ENCODE results near the gene DIS3L2.

The DIS3L2 gene

GRCh38 chr2:232139171-232139594 lies 177.7 kb downstream of the DIS3L2 start:
- TF ChIP-seq, protein P1, sequence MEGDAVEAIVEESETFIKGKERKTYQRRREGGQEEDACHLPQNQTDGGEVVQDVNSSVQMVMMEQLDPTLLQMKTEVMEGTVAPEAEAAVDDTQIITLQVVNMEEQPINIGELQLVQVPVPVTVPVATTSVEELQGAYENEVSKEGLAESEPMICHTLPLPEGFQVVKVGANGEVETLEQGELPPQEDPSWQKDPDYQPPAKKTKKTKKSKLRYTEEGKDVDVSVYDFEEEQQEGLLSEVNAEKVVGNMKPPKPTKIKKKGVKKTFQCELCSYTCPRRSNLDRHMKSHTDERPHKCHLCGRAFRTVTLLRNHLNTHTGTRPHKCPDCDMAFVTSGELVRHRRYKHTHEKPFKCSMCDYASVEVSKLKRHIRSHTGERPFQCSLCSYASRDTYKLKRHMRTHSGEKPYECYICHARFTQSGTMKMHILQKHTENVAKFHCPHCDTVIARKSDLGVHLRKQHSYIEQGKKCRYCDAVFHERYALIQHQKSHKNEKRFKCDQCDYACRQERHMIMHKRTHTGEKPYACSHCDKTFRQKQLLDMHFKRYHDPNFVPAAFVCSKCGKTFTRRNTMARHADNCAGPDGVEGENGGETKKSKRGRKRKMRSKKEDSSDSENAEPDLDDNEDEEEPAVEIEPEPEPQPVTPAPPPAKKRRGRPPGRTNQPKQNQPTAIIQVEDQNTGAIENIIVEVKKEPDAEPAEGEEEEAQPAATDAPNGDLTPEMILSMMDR (IDR thresholded peaks at IDR 0.05), result no peak

DNA sequence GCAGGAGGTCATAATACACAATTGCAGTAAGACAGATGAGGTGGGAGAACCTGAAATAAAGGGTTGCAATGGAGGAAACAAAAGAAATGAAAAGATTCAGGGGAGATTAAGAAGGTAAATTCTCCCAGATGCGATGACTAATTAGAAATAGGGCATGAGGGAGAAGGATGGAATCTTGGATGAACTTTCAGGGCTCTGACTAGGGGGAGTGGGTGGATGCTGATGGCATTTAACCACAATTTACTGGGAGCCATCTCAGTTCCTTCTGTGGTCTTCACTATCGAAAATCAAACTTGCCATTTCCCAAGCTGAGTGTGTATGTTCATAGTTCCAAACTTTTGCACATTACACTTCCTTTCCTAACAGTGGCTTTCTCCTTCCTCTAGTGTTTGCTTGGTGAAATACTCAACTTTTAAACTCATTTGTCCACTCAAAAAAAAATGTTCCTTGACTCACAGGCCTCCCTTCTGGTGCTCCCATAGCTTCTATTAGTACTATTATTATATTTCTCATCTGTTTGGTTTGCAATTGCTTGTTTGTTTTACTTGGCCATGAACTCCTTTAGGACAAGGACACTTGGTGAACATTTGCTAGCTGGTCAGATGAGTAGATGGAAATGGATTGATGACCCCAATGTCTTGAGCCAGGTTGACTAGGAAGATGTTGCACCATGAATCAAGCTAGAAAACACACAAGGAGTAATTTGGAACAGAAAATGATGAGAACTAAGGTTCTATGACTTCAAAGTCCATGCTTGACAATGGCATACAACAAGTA lies 178.5 kb downstream of the DIS3L2 start:
- TF ChIP-seq, protein P1 (IDR thresholded peaks at IDR 0.05), result no peak

DNA sequence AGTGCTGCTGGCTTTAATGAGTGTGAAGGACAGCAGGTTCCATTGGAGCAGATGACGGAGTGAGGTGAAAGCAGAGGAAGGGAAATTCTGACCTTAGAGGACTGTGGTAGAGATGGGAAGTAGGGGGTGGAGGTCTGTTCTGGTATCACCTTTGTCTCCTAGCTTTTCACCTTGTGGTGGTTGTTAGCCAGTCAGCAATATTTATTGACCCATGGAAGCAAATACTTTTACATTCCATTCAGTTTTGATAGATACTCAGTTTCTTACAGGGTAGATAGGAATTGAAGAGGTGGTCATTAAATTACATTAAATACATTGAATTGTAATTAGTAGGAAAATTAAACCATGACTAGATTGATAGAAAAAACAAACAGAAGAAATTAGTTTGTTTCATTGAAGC lies 180.1 kb downstream of the DIS3L2 start:
- TF ChIP-seq, protein P1 (IDR thresholded peaks at IDR 0.05), result no peak

DNA sequence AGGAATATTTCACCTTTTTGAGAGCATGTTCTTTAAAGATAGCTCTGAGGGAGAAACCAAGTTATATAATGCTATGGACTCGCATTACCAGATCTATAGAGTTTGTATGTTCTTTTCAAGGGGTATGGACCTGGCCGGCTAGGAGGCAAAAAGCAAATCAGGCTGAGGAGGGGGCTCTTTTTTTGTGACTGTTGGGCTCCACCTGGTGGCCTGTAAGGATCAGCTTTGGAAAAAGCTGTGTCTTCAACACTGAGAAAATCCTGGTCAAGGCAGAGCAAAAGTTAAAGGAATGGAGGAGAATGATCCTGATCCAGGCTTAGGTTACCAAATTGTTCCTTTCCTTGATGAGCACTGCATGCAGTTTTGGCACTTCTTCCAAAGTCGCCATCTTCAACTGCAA lies 180.5 kb downstream of the DIS3L2 start:
- TF ChIP-seq, protein P1 (IDR thresholded peaks at IDR 0.05), result peak; percentile 68; the same call in 1 of the 2 replicates

DNA sequence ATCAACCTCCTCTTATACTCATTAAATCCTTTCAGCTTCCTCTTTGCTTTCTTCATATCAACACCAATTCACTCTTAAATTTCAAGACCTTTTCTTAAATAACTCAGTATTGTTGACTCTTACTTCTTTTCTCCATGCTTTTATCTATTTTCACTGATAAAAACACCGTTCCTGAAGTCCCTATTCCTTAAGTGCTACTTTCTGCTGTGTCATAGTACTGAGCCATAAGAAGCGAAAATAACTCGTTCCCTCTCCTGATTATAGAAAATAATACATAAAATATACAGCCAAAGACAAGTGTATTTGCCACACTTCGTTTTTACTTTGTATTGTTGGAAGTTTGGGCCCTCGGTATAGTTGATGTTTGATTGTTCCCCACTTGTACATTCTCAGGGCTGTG lies 181.0 kb downstream of the DIS3L2 start:
- TF ChIP-seq, protein P1 (IDR thresholded peaks at IDR 0.05), result no peak

- TF ChIP-seq, protein P1 (IDR thresholded peaks at IDR 0.05), result no peak
Observed at GRCh38 chr2:232146294-232146693, 184.8 kb downstream of the DIS3L2 start.

DNA sequence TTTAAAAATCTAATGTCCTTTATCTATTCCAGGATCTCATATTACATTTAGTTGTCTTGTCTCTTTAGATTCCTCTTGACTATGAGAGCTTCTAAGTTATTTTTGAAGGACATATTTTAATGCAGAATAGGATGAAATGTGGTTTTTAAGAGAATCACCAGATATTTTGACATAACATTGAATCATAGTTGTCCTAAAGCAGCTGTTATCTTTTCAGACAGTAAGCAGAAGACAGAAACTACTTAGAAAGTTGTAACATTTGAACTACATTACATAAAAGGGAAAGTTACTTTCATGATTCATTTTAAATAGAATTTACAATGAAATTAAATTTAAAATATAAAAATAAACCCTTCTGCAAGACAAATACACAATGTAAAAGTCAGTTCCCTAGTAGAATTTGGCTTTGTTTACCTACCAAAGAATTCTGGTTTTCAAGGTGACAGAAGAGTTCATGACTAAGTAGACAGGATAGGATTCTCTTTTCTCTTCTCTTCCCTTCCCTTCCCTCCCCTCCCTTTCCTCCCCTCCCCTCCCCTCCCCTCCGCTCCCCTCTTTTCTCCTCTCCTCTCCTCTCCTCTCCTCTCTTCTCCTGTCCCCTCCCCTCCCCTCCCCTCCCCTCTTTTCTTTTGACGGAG lies 186.0 kb downstream of the DIS3L2 start:
- TF ChIP-seq, protein P1 (IDR thresholded peaks at IDR 0.05), result no peak
